ENCODE results near the gene STK32B. TPM values are rescaled to one million over a fixed set of nuclear protein-coding genes. Genes with fewer than 3 reads are reported as not detected.

STK32B gene
- total and polyA plus RNA-seq, 2 experiments from 2014 or later = 0.71 to 2.3 TPM

DNA sequence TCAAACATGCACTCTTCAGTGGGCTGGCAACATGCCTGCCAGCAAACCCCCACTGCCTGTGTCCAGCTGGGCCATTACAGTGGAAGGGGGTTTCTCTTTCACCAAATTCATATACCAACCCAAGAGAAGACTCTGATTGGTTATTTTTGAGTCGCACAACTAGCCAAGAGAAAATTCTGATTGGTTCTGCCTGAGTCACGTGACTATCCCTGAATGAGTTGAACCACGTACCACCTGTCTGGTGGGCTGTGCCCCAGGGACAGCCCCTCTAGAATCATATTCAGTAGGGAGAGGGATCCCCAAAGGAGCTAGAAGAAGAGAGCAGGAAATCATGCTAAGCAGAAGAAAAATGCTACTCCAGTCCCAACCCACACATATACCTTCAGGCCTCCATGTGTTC, 313.1 kb downstream of the STK32B start (continued):
- no peak for TF ChIP-seq ZNF462 (CRISPR knock-in tag; IDR thresholded peaks at IDR 0.05)

GRCh38 chr4:5365071-5366008, 314.1 kb downstream of the STK32B start:
- Histone ChIP-seq H3K79me2 (replicated peaks; ENCODE audit: insufficient read depth) (no peaks in the 10 kb centered on the region), H3K4me3 (no peak overlapping the region), H3K27ac (ENCODE audit: low read depth) (no peak overlapping the region), H3K4me1 (ENCODE audit: insufficient read depth) (peaks cover 7% of the 10 kb centered on the region; the same call in 1 of the 2 replicates), H3K4me2 (no peak overlapping the region), H3F3A (replicated peaks; ENCODE audit: low read depth) (no peaks in the 10 kb centered on the region), H2AFZ (no peak overlapping the region; the same call in 1 of the 2 replicates), H3K36me3 (ENCODE audit: insufficient read depth) (no peaks in the 10 kb centered on the region), H4K20me1 (replicated peaks; ENCODE audit: insufficient read depth) (no peaks in the 10 kb centered on the region), H3K27me3 (ENCODE audit: insufficient read depth) (no peaks in the 10 kb centered on the region), H3K9me2 (ENCODE audit: insufficient read depth) (no peaks in the 10 kb centered on the region)
- ATAC-seq = peak; percentile 43; the same call in 1 of the 3 replicates
- Mint-ChIP-seq H3K4me1 (peaks cover 10% of the 10 kb centered on the region; the same call in 2 of the 3 replicates), H3K4me3 (no peak overlapping the region), H3K27me3 (ENCODE audit: insufficient read depth, low read depth, poor library complexity) (peaks cover 1% of the 10 kb centered on the region), H3K36me3 (ENCODE audit: low read depth) (no peaks in the 10 kb centered on the region), H3K9me3 (no peaks in the 10 kb centered on the region), H3K27ac (peak overlapping the region; percentile 20; the same call in 1 of the 2 replicates)
- DNase-seq (ENCODE audit: low spot score) = peak; percentile 36
- TF ChIP-seq POLR2AphosphoS5 (IDR thresholded peaks at IDR 0.05; ENCODE audit: low read depth) (no peak), ZNF114 (CRISPR knock-in tag; IDR thresholded peaks at IDR 0.05) (no peak), STAT1 (IDR thresholded peaks at IDR 0.05; ENCODE audit: unreplicated experiment) (no peak), ZNF462 (CRISPR knock-in tag; IDR thresholded peaks at IDR 0.05) (no peak)
- TF ChIP-seq, protein P1, sequence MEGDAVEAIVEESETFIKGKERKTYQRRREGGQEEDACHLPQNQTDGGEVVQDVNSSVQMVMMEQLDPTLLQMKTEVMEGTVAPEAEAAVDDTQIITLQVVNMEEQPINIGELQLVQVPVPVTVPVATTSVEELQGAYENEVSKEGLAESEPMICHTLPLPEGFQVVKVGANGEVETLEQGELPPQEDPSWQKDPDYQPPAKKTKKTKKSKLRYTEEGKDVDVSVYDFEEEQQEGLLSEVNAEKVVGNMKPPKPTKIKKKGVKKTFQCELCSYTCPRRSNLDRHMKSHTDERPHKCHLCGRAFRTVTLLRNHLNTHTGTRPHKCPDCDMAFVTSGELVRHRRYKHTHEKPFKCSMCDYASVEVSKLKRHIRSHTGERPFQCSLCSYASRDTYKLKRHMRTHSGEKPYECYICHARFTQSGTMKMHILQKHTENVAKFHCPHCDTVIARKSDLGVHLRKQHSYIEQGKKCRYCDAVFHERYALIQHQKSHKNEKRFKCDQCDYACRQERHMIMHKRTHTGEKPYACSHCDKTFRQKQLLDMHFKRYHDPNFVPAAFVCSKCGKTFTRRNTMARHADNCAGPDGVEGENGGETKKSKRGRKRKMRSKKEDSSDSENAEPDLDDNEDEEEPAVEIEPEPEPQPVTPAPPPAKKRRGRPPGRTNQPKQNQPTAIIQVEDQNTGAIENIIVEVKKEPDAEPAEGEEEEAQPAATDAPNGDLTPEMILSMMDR (conservative IDR thresholded peaks at IDR 0.05; ENCODE audit: low read depth in 2 of 2) = no peak
